ENCODE data around the gene CHRNB2.

Gene CHRNB2

DNA sequence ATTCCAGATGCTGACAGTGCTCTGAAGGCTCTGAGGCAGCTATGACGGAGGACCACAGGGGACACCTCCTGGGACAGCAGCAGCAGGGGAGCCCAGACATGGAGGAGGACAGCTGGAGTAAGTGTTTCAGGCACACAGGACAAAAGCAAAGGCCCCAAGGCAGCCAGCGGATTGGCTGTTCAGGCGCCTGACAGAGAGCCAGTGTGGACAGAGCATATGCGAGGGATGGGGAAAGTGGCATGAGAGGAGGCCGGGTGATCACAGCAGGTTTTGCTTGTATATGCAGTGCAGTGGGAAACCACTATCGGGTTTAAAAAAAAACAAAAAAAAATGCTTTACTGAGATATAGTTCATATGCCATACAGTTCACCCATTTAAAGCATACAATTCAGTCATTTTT lies 19.1 kb downstream of the CHRNB2 start:
- FAIRE-seq, result no peak

DNA sequence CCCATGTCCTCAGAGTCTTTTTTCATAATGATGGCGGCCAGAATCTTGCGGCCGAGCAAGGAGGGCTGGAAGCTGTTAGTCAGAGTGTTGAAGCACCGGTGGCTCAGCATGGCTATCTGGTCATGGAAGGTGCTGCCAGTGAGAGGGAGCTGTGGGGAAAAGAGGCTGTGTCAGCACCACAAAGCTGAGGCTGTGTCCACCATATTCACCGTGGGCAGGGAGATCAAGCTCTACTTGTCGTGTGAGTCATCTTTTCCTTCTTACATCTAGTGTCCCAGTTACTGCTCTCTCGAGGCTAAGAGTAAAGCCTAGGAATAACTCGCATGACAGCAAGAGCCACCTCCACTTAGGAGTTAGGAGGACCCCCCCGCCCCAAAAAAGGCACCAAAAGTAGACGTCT lies 22.2 kb downstream of the CHRNB2 start:
- TF ChIP-seq TAF1 (IDR thresholded peaks at IDR 0.05; ENCODE audit: borderline replicate concordance, low read depth, low read length), result no peak
- TF ChIP-seq POLR2A (IDR thresholded peaks at IDR 0.05; ENCODE audit: low read depth, low read length), result no peak
- no peak for TF ChIP-seq POLR2AphosphoS5 (IDR thresholded peaks at IDR 0.05; ENCODE audit: low read depth, low read length)
- FAIRE-seq, result no peak
- DNase-seq (ENCODE audit: insufficient read length), result no peak

More for the DNA sequence above, 19.1 kb downstream of the CHRNB2 start:
- no peak for DNase-seq (ENCODE audit: insufficient read length)
- no peak for TF ChIP-seq POLR2A (IDR thresholded peaks at IDR 0.05; ENCODE audit: low read depth, low read length)
- no peak for TF ChIP-seq TAF1 (IDR thresholded peaks at IDR 0.05; ENCODE audit: borderline replicate concordance, low read depth, low read length)
- TF ChIP-seq POLR2AphosphoS5 (IDR thresholded peaks at IDR 0.05; ENCODE audit: low read depth, low read length), result no peak

DNA sequence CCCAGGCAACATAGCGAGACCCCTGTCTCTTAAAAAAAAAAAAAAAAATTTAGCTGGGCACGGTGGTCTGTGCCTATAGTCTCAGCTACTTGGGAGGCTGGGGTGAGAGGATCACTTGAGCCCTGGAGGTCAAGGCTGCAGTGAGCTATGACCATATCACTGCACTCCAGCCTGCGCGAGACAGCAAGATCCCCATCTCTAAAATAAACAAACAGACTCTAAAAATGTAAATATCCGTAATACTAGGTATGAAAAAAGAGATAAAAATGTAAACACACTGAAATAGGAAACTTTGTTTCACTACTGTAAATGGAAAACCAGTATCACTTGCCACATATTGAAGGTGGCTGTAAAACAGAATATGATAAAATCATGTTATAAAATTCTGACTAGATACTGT lies 23.2 kb downstream of the CHRNB2 start:
- DNase-seq (ENCODE audit: insufficient read length), result no peak
- no peak for FAIRE-seq
- TF ChIP-seq POLR2AphosphoS5 (IDR thresholded peaks at IDR 0.05; ENCODE audit: low read depth, low read length) (no peak), POLR2A (IDR thresholded peaks at IDR 0.05; ENCODE audit: low read depth, low read length) (no peak), TAF1 (IDR thresholded peaks at IDR 0.05; ENCODE audit: borderline replicate concordance, low read depth, low read length) (no peak)

DNA sequence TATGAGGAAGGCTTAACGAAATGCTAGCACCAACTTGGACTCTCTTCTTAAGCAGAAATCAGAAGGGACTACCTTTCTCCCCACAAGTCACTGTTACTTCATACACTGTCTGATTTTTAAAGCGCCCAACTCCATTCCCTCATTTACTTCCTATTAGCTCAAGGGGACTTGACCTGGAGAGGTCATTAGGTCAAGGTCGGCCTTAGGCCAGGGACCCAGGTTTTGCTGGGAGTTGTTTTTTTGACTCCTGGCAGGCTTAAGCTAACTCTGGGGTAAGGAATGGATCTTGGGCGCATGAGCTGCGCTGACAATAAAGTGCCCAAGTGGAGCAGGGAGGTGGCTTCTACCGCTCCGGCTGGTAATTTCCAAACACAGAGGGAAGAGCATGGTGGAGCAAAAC lies 23.6 kb downstream of the CHRNB2 start:
- FAIRE-seq (no peak), DNase-seq (ENCODE audit: insufficient read length) (no peak)
- TF ChIP-seq POLR2A (IDR thresholded peaks at IDR 0.05; ENCODE audit: low read depth, low read length) (peak; percentile 11; the same call in 1 of the 2 replicates), TAF1 (IDR thresholded peaks at IDR 0.05; ENCODE audit: borderline replicate concordance, low read depth, low read length) (no peak)

DNA sequence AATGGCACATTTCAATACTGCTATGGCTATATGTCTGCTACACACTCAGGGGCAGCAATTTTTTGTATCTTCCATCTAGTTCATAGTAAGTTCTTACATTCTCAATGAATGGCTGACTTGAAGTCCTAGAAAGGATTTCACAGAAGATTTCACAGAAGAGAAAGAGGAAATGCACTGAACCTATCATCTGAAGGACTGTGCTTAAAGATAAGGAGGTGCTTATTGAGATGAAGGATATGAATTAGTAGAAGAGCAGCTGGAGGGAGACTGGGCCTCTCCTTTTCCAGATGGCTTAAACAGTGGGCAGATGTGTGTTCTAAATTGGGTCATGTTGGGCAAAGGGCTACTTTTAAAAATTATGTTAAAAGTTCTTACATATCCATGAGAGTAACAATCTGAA lies 25.8 kb downstream of the CHRNB2 start:
- TF ChIP-seq POLR2AphosphoS5 (IDR thresholded peaks at IDR 0.05; ENCODE audit: low read depth, low read length) (no peak), TAF1 (IDR thresholded peaks at IDR 0.05; ENCODE audit: borderline replicate concordance, low read depth, low read length) (no peak), POLR2A (IDR thresholded peaks at IDR 0.05; ENCODE audit: low read depth, low read length) (no peak)
- no peak for DNase-seq (ENCODE audit: insufficient read length)
- no peak for FAIRE-seq

DNA sequence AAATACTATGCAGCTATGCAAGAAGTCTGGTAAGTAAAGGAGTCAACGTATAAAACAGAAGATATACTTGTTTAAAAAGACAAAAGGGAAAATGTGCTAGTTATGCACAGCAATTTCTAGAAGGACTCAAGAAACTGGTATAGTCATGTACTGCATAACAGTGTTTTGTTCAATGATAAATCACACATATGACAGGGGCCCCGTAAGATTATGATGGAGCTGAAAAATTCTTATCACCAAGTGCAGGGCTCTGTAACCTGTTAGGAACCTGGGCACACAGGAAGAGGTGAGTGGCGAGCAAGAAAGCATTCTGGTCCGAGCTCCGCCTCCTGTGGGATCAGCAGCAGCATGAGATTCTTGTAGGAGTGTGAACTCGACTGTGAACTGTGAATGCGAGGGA lies 27.2 kb downstream of the CHRNB2 start:
- no peak for DNase-seq (ENCODE audit: insufficient read length)
- TF ChIP-seq POLR2AphosphoS5 (IDR thresholded peaks at IDR 0.05; ENCODE audit: low read depth, low read length) (no peak), TAF1 (IDR thresholded peaks at IDR 0.05; ENCODE audit: borderline replicate concordance, low read depth, low read length) (no peak), POLR2A (IDR thresholded peaks at IDR 0.05; ENCODE audit: low read depth, low read length) (0 out of 2 replicates have a peak, but pooled peaks have one; percentile 26)
- no peak for FAIRE-seq

DNA sequence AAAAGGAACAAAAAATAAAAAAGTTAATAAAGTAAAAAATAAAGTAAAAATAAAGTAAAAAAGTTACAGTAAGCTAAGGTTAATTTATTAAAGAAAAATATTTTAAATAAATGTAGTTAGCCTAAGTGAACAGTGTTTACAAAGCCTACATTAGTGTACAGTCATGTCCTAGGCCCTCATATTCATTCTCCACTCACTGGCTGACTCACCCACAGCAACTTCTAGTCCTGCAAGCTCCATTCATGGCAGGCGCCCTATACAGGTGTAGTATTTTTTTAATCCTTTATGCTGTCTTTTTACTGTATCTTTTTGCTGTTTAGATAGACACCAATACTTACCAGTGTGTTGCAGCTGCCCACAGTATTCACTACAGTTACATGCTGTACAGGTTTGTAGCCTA lies 28.0 kb downstream of the CHRNB2 start:
- no peak for FAIRE-seq
- no peak for DNase-seq (ENCODE audit: insufficient read length)
- TF ChIP-seq POLR2A (IDR thresholded peaks at IDR 0.05; ENCODE audit: low read depth, low read length) (no peak), POLR2AphosphoS5 (IDR thresholded peaks at IDR 0.05; ENCODE audit: low read depth, low read length) (no peak), TAF1 (IDR thresholded peaks at IDR 0.05; ENCODE audit: borderline replicate concordance, low read depth, low read length) (no peak)

DNA sequence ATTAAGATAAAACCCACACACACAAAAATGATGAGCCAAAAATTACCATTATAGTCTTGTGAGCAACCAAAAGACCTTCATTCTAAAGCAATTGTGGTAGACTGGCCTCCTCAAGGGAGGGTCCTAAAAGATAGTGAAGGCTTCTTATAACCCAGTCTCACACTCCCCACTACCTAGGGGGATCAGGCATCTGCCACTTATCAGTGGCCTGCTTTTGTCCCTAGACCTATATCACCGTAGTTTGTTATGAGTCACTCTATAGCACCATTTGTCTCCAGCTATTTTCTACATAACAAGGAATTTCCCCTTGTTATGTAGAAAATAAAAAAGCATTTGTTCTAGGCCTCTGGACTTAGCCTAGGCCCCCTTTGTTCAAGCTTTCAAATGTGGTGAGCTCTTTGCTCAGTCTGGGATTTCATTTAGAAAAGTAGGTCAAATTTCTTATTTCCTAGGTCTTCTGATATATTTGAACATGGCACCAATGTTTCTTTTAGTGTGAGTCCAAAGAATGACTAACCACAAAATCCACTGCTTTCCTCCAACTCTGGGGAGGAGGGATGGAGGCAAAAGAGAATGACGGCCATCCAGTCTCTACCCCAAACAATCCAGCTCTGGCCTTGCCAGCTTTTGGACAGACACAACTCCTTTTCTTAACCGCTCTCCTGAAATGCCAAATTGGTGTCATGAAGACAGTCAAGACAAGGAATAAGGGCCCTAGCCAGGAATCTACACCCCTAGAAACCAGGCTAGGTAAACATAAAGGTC lies 31.5 kb downstream of the CHRNB2 start:
- no peak for FAIRE-seq
- no peak for DNase-seq (ENCODE audit: insufficient read length)
- TF ChIP-seq POLR2A (IDR thresholded peaks at IDR 0.05; ENCODE audit: low read depth, low read length), result peak; percentile 12; the same call in 1 of the 2 replicates
- no peak for TF ChIP-seq POLR2AphosphoS5 (IDR thresholded peaks at IDR 0.05; ENCODE audit: low read depth, low read length)

DNA sequence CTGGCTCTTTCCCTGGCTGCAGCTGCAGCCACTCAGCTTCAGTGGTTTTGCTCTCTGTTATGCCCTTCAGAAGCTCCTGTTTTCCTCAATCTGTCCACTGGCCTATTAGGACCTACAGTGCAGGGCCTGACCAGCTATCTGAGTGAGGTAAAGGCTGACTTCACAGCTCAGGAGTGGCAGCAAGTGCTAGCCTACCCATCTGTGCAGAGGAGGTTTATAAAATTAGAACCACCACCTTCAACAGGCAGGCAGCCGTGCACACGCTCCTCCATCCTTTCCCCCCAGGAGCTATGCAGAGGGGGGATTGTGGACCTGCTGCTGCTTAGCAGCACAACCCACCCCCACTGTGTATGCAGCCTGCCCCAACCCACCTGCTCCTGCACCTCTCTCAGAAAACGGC lies 32.1 kb downstream of the CHRNB2 start:
- FAIRE-seq (no peak), DNase-seq (ENCODE audit: insufficient read length) (no peak)
- TF ChIP-seq POLR2AphosphoS5 (IDR thresholded peaks at IDR 0.05; ENCODE audit: low read depth, low read length) (no peak), POLR2A (IDR thresholded peaks at IDR 0.05; ENCODE audit: low read depth, low read length) (no peak), TAF1 (IDR thresholded peaks at IDR 0.05; ENCODE audit: borderline replicate concordance, low read depth, low read length) (no peak)

DNA sequence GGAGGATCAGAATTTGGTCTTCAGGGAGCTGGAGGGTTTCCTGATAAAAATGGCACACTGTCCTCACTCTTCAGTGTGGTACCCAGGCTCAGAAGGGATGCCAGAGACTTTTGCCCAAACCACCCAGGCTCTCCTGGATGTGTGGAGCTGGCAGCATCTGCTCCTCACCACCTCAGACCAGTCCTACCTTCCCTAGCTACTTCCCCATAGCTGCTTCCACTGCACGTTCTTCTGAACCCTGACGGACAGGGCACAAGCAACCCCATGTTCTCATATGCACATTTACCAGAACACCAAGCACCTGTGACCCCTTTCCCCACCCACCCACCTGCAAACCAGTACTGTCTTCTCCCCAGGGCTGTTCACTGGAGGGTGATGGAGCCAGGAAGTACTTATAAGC lies 35.7 kb downstream of the CHRNB2 start:
- no peak for TF ChIP-seq POLR2A (IDR thresholded peaks at IDR 0.05; ENCODE audit: low read depth, low read length)
- peak; percentile 46; the same call in 1 of the 2 replicates for TF ChIP-seq POLR2AphosphoS5 (IDR thresholded peaks at IDR 0.05; ENCODE audit: low read depth, low read length)
- no peak for TF ChIP-seq TAF1 (IDR thresholded peaks at IDR 0.05; ENCODE audit: borderline replicate concordance, low read depth, low read length)
- FAIRE-seq (no peak), DNase-seq (ENCODE audit: insufficient read length) (no peak)

DNA sequence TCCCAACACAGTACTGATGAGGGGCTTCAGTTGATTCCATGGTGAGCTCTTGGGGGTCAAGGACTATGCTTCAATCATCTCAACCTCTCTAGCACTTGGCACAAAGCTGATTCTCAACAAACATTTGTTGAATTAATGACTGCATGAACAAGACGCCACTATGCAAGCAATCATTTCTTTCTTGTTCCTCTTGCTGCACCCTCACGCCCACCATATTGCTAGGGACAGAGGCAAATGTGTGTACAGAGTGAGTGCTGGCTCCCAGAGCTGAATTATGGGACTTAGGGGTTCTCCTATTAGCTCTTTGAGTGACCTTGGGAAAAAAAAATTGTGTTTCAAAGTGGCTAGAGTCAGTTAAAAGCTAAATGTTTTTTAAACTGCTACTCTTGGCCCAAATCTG lies 38.0 kb downstream of the CHRNB2 start:
- DNase-seq (ENCODE audit: insufficient read length) (no peak), FAIRE-seq (no peak)
- TF ChIP-seq POLR2A (IDR thresholded peaks at IDR 0.05; ENCODE audit: low read depth, low read length) (no peak; the same call in 1 of the 2 replicates), POLR2AphosphoS5 (IDR thresholded peaks at IDR 0.05; ENCODE audit: low read depth, low read length) (no peak), TAF1 (IDR thresholded peaks at IDR 0.05; ENCODE audit: borderline replicate concordance, low read depth, low read length) (no peak)

DNA sequence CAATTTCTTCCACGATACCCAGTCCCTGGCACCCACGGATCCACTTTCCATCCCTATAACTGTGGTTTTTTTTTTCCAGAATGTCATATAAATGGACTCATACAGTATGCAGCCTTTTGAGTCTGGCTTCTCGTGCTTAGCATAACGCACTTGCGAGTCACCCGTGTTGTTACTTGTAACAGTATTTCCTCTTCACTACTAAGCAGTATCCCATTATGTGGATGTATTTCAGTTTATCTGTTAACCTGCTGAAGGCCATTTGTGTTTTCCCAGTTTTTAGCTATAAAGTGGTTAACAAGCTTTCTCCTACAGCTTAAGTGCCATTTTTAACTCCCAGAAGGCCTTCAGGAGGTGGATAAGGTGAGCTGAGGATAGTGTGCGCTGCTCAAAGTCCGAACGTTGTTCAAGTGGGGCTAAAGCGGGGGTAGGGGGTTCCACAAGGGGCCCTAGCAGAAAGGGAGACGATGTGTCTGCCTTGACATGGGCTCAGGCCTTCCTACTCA lies 39.6 kb downstream of the CHRNB2 start:
- TF ChIP-seq POLR2A (IDR thresholded peaks at IDR 0.05; ENCODE audit: low read depth, low read length) (no peak), TAF1 (IDR thresholded peaks at IDR 0.05; ENCODE audit: borderline replicate concordance, low read depth, low read length) (no peak), POLR2AphosphoS5 (IDR thresholded peaks at IDR 0.05; ENCODE audit: low read depth, low read length) (no peak)
- FAIRE-seq, result no peak
- DNase-seq (ENCODE audit: insufficient read length), result no peak
